Heart right ventricle (tissue), 16 donors: ENCODE results near the gene MS4A1. TPM values are rescaled to one million over a fixed set of nuclear protein-coding genes. Genes with fewer than 3 reads are reported as not detected.

Experiments
- ATAC-seq, 8 donors: fragments of 200-7000 bp; cut with Tn5 transposase; one replicate each; pipeline ENCODE4 v1.9.1; 2020; ENCODE audit warnings: mild to moderate bottlenecking in 8 of 8, moderate library complexity in 8 of 8, moderate number of reproducible peaks in 1 of 8
- DNase-seq, 2 donors: peaks; one replicate each; pipeline ENCODE4 v3.0.0-alpha.2; 2020
- H3K27ac ChIP-seq, 10 donors: fragments of 200-600 bp; sonication (generic) in 2 of 10; one replicate each; pipeline versions ENCODE4 v1.5.0 to v1.8.0; 2020 to 2022; ENCODE audit warnings: mild to moderate bottlenecking in 3 of 10
- H3K27me3 ChIP-seq, 7 donors: fragments of 200-600 bp; one replicate each; pipeline ENCODE4 v1.8.0; 2021 to 2022; ENCODE audit warnings: mild to moderate bottlenecking in 2 of 7
- H3K36me3 ChIP-seq, 9 donors: fragments of 200-600 bp; sonication (generic) in 1 of 9; one replicate each; pipeline versions ENCODE4 v1.5.0 to v1.8.0; 2020 to 2022; ENCODE audit warnings: mild to moderate bottlenecking in 2 of 9
- H3K4me1 ChIP-seq, 9 donors: fragments of 200-600 bp; sonication (generic) in 1 of 9; one replicate each; pipeline versions ENCODE4 v1.5.0 to v1.8.0; 2020 to 2022; ENCODE audit warnings: mild to moderate bottlenecking in 4 of 9
- H3K4me3 ChIP-seq, 10 donors: fragments of 200-600 bp; sonication (generic) in 2 of 10; one replicate each; pipeline versions ENCODE4 v1.5.0 to v1.8.0; 2020 to 2022; ENCODE audit warnings: mild to moderate bottlenecking in 7 of 10, moderate library complexity in 2 of 10
- H3K9me3 ChIP-seq, 11 donors: fragments of 200-600 bp in 10 of 11; sonication (generic) in 2 of 11; one replicate each; pipeline versions ENCODE4 v1.5.0 to v1.8.0; 2013 to 2022; ENCODE audit warnings: mild to moderate bottlenecking in 2 of 11, control low read depth in 1 of 11, moderate library complexity in 1 of 11
- CTCF ChIP-seq, 9 donors: fragments of 200-600 bp; sonication (generic) in 2 of 9; IDR thresholded peaks; one replicate each; pipeline versions ENCODE4 v1.5.0 to v1.8.0; 2021 to 2022; ENCODE audit warnings: antibody characterized with exemption in 9 of 9, mild to moderate bottlenecking in 5 of 9, moderate library complexity in 1 of 9
- WGBS, 2 donors: extraction: QIAGEN DNeasy Blood & Tissue Kit; methylation state at CpG; one replicate each; pipeline ENCODE4 v1.1.7; 2013; ENCODE audit warnings: inconsistent platforms in 1 of 2; 5-methylcytosine and 5-hydroxymethylcytosine counted together
- intact Hi-C, 10 donors: fragments of 100-400 bp; cut with DNase I; formaldehyde crosslinking; loops; one replicate each; pipeline versions ENCODE4 v1.11.1 to v1.14.2; 2022
- polyA plus RNA-seq, 2 donors: library from polyadenylated mRNA; stranded (reverse); fragments of 200-250 nt; gene quantifications; one replicate each; pipeline ENCODE4 v1.2.3, GENCODE V29; 2013
- total RNA-seq, 10 donors: library from RNA; stranded (reverse); fragmentation: NEBNext Ultra II Directional in 3 of 10; extraction: Animal tissue kit (Norgen Biotek cat#: 25700) in 3 of 10; gene quantifications; one replicate each; pipeline versions ENCODE4 v1.2.1 to v1.2.4, GENCODE V29; 2021 to 2023
- donor health status: Arrhythmogenic right ventricular cardiomyopathy.
- donor health status: ischemic (EF 13 %, LVEDD 7.1; RV severe dilation, severe dysfunction).
- donor health status: healthy with polysubstance abuse.
- donor health status: DM: no; HTN: yes; CAD: no.
- donor health status: DM: no; HTN: no; CAD: no.
- donor health status: ischemic (EF 25% LVEDD 6.9; RV normal size, moderate dysfunction).
- donor health status: ischemic (EF 25% LVEDD 5.7; RV mildly dilated, moderate dysfunction).
- donor health status: healthy.
- donor health status: DM: yes; HTN: yes; CAD: no.
- donor health status: Ischemic cardiomyopathy.
- donor health status: ischemic (EF 35%, LVEDD 5.7; RV mildly dilated, moderate dysfunction).
- donor health status: nonischemic (EF 11% LVEDD 7.7; RV severe dilation, severe dysfunction).
- donor health status: DM: yes; HTN: yes; CAD: no.
- donor health status: PGD.
- donor health status: ischemic (EF 29% LVEDD 5.4; RV normal size, mild dysfunction).
- donor health status: nonischemic (EF 23%, LVEDD 6.1; RV moderate dilation, normal function).

The MS4A1 gene
- total and polyA plus RNA-seq, 12 donors = 0.17 to 0.51 (median 0.40) TPM; not detected in 8

DNA sequence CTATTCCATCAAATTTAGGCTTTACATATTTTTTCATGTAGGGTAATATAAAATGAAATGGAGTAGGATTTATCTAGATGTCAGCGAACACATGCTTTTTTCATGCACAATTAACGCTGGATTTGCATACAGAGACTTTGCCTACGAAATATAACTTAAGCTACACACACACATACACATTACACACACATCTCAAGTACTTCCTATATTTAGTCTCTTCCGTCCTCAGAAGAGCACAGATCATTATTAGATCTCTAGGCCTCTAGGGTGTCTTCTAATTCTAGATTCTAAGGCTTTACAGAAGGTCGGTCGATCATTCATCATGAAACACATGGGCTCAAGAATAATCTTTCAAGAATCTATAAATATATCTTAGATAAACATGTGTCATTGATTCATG lies 55.7 kb downstream of the MS4A1 start:
- Histone ChIP-seq H3K27me3 (no peaks in the 10 kb centered on the region), H3K36me3 (no peaks in the 10 kb centered on the region), H3K4me3 (no peak overlapping the region), H3K9me3 (no peaks in the 10 kb centered on the region), H3K4me1 (no peaks in the 10 kb centered on the region), H3K27ac (no peak overlapping the region)
- 55 to 59% methylated on average over 6 of the region's 6 CpGs for whole genome bisulfite sequencing, 2 donors
- DNase-seq = no peak
- intact Hi-C loops = no loop called here
- no peak for TF ChIP-seq CTCF (IDR thresholded peaks at IDR 0.05)
- ATAC-seq = no peak

DNA sequence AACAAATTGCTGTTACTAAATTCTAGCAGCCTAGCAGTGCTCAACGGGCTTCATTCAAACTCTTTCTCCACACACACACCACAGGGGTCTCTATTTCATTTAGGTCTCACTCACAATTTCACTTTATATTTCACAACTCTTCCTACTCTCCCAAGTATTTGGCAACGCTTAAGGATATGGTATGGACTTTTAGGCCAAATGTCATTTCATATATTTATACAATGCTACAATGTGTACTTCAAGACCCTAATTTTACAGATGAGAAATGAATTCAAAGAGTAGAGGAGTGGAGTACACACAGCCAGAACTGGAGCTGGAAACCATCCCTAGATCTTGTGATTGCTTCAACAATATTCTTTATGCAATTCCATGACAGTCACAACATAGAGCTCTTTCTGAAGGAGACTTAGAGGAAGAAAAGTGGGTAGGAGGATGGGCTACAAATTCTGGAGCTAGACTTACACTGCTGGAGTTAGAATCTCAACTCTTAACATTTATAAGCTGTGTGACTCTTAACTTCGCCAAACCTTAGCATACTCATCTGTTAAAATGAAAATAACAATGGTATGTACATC lies 57.1 kb downstream of the MS4A1 start:
- 69 to 74% methylated on average over 3 of the region's 3 CpGs for WGBS, 2 donors
- Histone ChIP-seq H3K4me3 (no peak overlapping the region), H3K36me3 (no peaks in the 10 kb centered on the region), H3K27me3 (peaks cover 0 to 5% (median 0%) of the 10 kb centered on the region in 7 donors), H3K9me3 (no peaks in the 10 kb centered on the region), H3K27ac (no peak overlapping the region), H3K4me1 (no peaks in the 10 kb centered on the region)
- intact Hi-C loops = no loop called here
- DNase-seq (no peak), ATAC-seq (no peak)
- no peak for TF ChIP-seq CTCF (IDR thresholded peaks at IDR 0.05)

DNA sequence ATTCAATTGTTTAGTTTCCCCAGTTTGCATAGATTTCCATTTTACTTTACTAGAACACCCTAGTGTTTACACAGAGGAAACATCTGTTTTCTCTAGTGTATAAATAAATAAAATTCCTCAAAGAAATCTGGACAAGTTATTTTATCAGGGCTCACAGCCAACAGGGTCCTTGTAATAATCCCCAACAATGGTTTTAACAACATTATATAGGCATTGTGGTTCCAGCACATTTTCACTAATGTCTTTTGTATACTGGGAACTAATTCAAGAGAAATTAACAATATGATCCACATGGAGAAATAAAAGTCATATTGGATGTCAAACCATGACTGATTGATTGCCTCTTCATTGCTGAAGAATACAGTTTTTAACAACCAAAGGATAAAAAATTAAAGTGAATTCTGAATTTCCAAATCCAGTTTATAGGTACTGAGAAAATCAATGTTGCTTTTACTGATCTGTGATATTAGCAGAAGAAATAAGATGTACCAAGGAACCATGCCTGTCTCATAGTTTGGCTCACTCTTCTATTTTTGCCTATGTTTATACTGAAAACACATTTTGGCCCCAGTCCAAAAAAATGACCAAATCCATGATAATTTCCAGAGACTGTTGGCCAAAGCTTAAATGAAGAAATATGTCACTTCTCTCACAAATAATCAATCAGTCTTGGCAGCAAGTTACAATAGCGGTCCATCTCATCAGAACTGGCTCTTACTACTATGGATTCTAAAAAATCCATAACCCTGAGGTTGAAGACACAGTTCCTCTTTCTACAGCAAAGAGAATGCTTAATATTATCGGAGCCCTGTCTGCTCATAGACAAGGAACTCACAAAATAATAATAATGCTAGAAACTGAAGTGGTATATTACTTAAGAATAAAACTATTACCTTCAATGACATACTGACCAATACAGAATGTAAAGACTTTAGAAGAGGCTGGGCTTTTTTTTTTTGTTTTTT lies 58.1 kb downstream of the MS4A1 start:
- H3K4me1 ChIP-seq = no peaks in the 10 kb centered on the region
- H3K27ac ChIP-seq = no peak overlapping the region
- no peak for TF ChIP-seq CTCF (IDR thresholded peaks at IDR 0.05)
- no peak for DNase-seq
- no peak for ATAC-seq
- peaks cover 0 to 12% (median 0%) of the 10 kb centered on the region in 7 donors for H3K27me3 ChIP-seq
- H3K9me3 ChIP-seq = no peaks in the 10 kb centered on the region
- intact Hi-C loops = no loop called here
- no peaks in the 10 kb centered on the region for H3K36me3 ChIP-seq
- H3K4me3 ChIP-seq = no peak overlapping the region
- WGBS, 2 donors = 60 to 75% methylated on average over 2 of the region's 2 CpGs

DNA sequence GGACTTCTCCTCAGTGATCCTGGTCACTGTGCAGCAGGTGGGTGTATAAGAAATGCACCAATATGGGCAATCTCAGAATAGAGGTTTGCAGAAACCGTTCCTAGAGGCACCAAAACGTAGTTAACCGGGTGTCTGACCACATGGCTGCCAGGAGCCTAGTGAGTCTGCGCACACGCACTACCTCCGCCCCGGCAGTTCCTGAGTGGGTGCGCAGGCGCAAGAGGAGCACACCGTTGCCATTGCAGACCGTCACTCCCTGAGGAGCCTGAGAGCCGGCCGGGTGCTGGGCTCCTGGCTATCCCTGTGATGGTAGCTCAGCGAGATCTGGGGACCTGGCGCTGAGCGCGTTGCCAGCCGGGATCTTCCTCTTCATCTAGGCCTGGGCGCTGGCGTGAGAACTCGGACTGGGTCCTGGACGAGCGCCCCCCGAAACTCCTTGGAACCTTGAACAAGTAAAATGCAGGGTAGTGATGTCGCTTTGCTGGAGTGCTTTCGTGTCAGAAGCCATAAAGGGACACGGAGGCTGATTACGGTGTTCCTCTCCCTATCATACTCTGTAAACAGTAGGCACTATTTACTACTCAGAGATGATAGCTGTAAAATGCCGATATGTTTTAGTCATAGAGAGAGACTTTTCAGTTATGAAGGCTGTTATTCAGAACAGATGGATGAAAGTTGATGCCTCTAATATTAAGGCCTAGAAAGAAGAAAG lies 59.7 kb downstream of the MS4A1 start, which contains the start of gene MS4A13:
Gene MS4A13 (plus strand): TSS at position 249 of the 712 bp plus-strand sequence. CDS start 2,692 bp downstream, outside the sequence.
- no peak for TF ChIP-seq CTCF (IDR thresholded peaks at IDR 0.05)
- H3K36me3 ChIP-seq = no peaks in the 10 kb centered on the region
- 93 to 94% methylated on average over 29 of the region's 29 CpGs for WGBS, 2 donors
- DNase-seq = no peak
- peaks cover 0 to 3% (median 0%) of the 10 kb centered on the region in 11 donors for H3K9me3 ChIP-seq
- intact Hi-C loops = no loop called here
- H3K27ac ChIP-seq = no peak within 1 kb of the TSS
- no peak within 1 kb of the TSS for H3K4me3 ChIP-seq
- H3K27me3 ChIP-seq = peaks cover 0 to 12% (median 0%) of the 10 kb centered on the region in 7 donors
- ATAC-seq = no peak
- H3K4me1 ChIP-seq = no peaks in the 10 kb centered on the region
